ENCODE results near the gene GPR42. TPM values are rescaled to one million over a fixed set of nuclear protein-coding genes. Genes with fewer than 3 reads are reported as not detected.

The GPR42 gene
- total and polyA plus RNA-seq, 2 donors (not counting 1 experiment from before 2014, with no cell fraction given) = 0.10 TPM; not detected in 1

- no peak for ATAC-seq (ENCODE audit: low read depth)
- no peak overlapping the region for H3K4me3 Mint-ChIP-seq
- no peak for TF ChIP-seq EZH2 (IDR thresholded peaks at IDR 0.05; ENCODE audit: borderline replicate concordance, insufficient read depth, low read depth, low read length, poor library complexity, severe bottlenecking)
- TF ChIP-seq CTCF (IDR thresholded peaks at IDR 0.05) = no peak
- WGBS (ENCODE audit: insufficient coverage) = 88% methylated on average over 14 of the region's 17 CpGs
- peaks cover 68% of the 10 kb centered on the region for H4K20me1 ChIP-seq (ENCODE audit: control insufficient read depth, insufficient read depth, low read length, poor library complexity, severe bottlenecking)
- ChIA-PET CTCF (interaction anchor here (0.7 to 2.5 kb wide), 6 partner anchors 11 to 124 kb away, joined by 3 to 20 read pairs (median 4); no protein-coding TSS in a partner anchor), POLR2A (interaction anchor here (0.8 to 3.2 kb wide), 3 partner anchors 10 to 118 kb away, joined by 3 to 10 read pairs (median 5); no protein-coding TSS in a partner anchor)
- H3K27me3 ChIP-seq (replicated peaks in 1 of 4; ENCODE audit: control extremely low read depth in 1 of 4, control insufficient read depth in 3 of 4, insufficient read depth in 4 of 4, low read length in 3 of 4) = no peaks in the 10 kb centered on the region
- no peak overlapping the region for H3K27ac ChIP-seq (ENCODE audit: low read length in 2 of 2)
- H3K4me1 ChIP-seq (ENCODE audit: control insufficient read depth in 2 of 2, insufficient read depth in 2 of 2, low read length in 2 of 2) = peaks cover 84 to 96% of the 10 kb centered on the region in 2 donors
- peaks cover 86% of the 10 kb centered on the region for H3K4me1 Mint-ChIP-seq
- peaks cover 14% of the 10 kb centered on the region for H3K79me2 ChIP-seq (ENCODE audit: control insufficient read depth, insufficient read depth, low read length)
- peak overlapping the region; percentile 37 for H3K27ac Mint-ChIP-seq
- peak overlapping the region; percentile 47 for H3K4me2 ChIP-seq (replicated peaks; ENCODE audit: low read depth, low read length, poor library complexity, severe bottlenecking)
- H3K9me3 Mint-ChIP-seq (ENCODE audit: insufficient read depth) = no peaks in the 10 kb centered on the region
- peaks cover 0 to 10% (median 0%) of the 10 kb centered on the region in 3 donors for H3K9me3 ChIP-seq (ENCODE audit: control extremely low read depth in 1 of 3, control insufficient read depth in 2 of 3, insufficient read depth in 1 of 3, low read length in 2 of 3)
- no peak overlapping the region for H3K4me3 ChIP-seq (ENCODE audit: control extremely low read depth in 1 of 5, extremely low read depth in 1 of 5, insufficient read depth in 1 of 5, low read depth in 2 of 5, low read length in 4 of 5)
- H3K36me3 ChIP-seq (replicated peaks in 1 of 2; ENCODE audit: control extremely low read depth in 1 of 2, control insufficient read depth in 1 of 2, extremely low read depth in 1 of 2, insufficient read depth in 2 of 2, low read length in 1 of 2) = peaks cover 2 to 72% of the 10 kb centered on the region in 2 experiments
- H3K27me3 Mint-ChIP-seq = no peaks in the 10 kb centered on the region
- DNase-seq = no peak
- intact Hi-C loops (cut with micrococcal nuclease) = loop anchor here (5.0 to 10.0 kb wide), 3 partner anchors 62 to 370 kb away; partner anchors contain the start of genes HAMP and KMT2B
- H3K9ac ChIP-seq (ENCODE audit: low read length) = no peak overlapping the region
- H2AFZ ChIP-seq (ENCODE audit: insufficient read depth, low read depth, low read length, poor library complexity, severe bottlenecking) = no peak overlapping the region
These were observed 26.3 kb upstream of the GPR42 start for GRCh38 chr19:35344511-35345031.

GRCh38 chr19:35345671-35346111 is 25.2 kb upstream of the GPR42 start:
- Histone ChIP-seq H3K4me1 (ENCODE audit: control insufficient read depth in 2 of 2, insufficient read depth in 2 of 2, low read length in 2 of 2) (peaks cover 86 to 97% of the 10 kb centered on the region in 2 donors), H3K4me3 (ENCODE audit: control extremely low read depth in 1 of 5, extremely low read depth in 1 of 5, insufficient read depth in 1 of 5, low read depth in 2 of 5, low read length in 4 of 5) (no peak overlapping the region), H3K79me2 (ENCODE audit: control insufficient read depth, insufficient read depth, low read length) (peaks cover 4% of the 10 kb centered on the region), H3K27ac (ENCODE audit: low read length in 2 of 2) (peak overlapping the region; percentile 91 to 92), H3K9me3 (ENCODE audit: control extremely low read depth in 1 of 3, control insufficient read depth in 2 of 3, insufficient read depth in 1 of 3, low read length in 2 of 3) (peaks cover 0 to 10% (median 0%) of the 10 kb centered on the region in 3 donors), H4K20me1 (ENCODE audit: control insufficient read depth, insufficient read depth, low read length, poor library complexity, severe bottlenecking) (peaks cover 56% of the 10 kb centered on the region), H3K27me3 (replicated peaks in 1 of 4; ENCODE audit: control extremely low read depth in 1 of 4, control insufficient read depth in 3 of 4, insufficient read depth in 4 of 4, low read length in 3 of 4) (no peaks in the 10 kb centered on the region), H3K9ac (ENCODE audit: low read length) (no peak overlapping the region), H3K4me2 (replicated peaks; ENCODE audit: low read depth, low read length, poor library complexity, severe bottlenecking) (peak overlapping the region; percentile 65), H2AFZ (ENCODE audit: insufficient read depth, low read depth, low read length, poor library complexity, severe bottlenecking) (no peak overlapping the region), H3K36me3 (replicated peaks in 1 of 2; ENCODE audit: control extremely low read depth in 1 of 2, control insufficient read depth in 1 of 2, extremely low read depth in 1 of 2, insufficient read depth in 2 of 2, low read length in 1 of 2) (peaks cover 2 to 61% of the 10 kb centered on the region in 2 experiments)
- 81% methylated on average over 7 of the region's 11 CpGs for WGBS (ENCODE audit: insufficient coverage)
- POLR2A ChIA-PET = interaction anchor here (0.6 to 3.2 kb wide), 10 partner anchors 8 to 1144 kb away, joined by 3 to 10 read pairs (median 4); partner anchors contain the start of gene HAMP
- CTCF ChIA-PET = interaction anchor here (1.0 to 13.5 kb wide), 8 partner anchors 10 to 150 kb away, joined by 3 to 234 read pairs (median 6); partner anchors contain the start of gene USF2
- Mint-ChIP-seq H3K4me3 (peak overlapping the region; percentile 82), H3K9me3 (ENCODE audit: insufficient read depth) (no peaks in the 10 kb centered on the region), H3K27ac (peak overlapping the region; percentile 96), H3K4me1 (peaks cover 84% of the 10 kb centered on the region), H3K27me3 (no peaks in the 10 kb centered on the region)
- ATAC-seq (ENCODE audit: low read depth) (no peak), DNase-seq (peak; percentile 61)
- TF ChIP-seq EZH2 (IDR thresholded peaks at IDR 0.05; ENCODE audit: borderline replicate concordance, insufficient read depth, low read depth, low read length, poor library complexity, severe bottlenecking) (no peak), CTCF (IDR thresholded peaks at IDR 0.05) (no peak)
- intact Hi-C loops (cut with micrococcal nuclease) = loop anchor here (5.0 to 10.0 kb wide), 3 partner anchors 63 to 369 kb away; partner anchors contain the start of genes HAMP and KMT2B

Measured in B cell (primary cell).